Caco-2 (cell line): ENCODE data around the gene NR2C2. TPM values are rescaled to one million over a fixed set of nuclear protein-coding genes. Genes with fewer than 3 reads are reported as not detected.

ENCODE experiments used
- BruUV-seq: library from RNA; stranded (reverse); fragments of 400-500 nt; replicated peaks from 2 replicates; lab custom pipeline; 2021; lab: Mats Ljungman, UMichigan
- CTCF ChIA-PET: fragments of 300-600 bp; sonication (Branson Sonifier 250); formaldehyde crosslinking; loops from one replicate; lab custom pipeline; 2022; ENCODE audit warnings: antibody characterized with exemption; lab: Charles Lee
- POLR2A ChIA-PET: fragments of 300-600 bp; sonication (Branson Sonifier 250); formaldehyde crosslinking; loops from one replicate; lab custom pipeline; 2022; ENCODE audit warnings: antibody characterized with exemption; lab: Charles Lee
- DNase-seq, 2 experiments: peaks; one replicate each; pipeline versions ENCODE4 v3.0.0 to v3.0.0-alpha.2; 2020 to 2022
- H3K27me3 ChIP-seq: replicated peaks from 2 replicates; pipeline ENCODE4 v1.6.0; 2011; ENCODE audit warnings: low read length; ENCODE audit not compliant: control insufficient read depth, insufficient read depth
- H3K36me3 ChIP-seq: 2 replicates; pipeline ENCODE4 v1.5.1; 2011; ENCODE audit warnings: low read length; ENCODE audit not compliant: control insufficient read depth, insufficient read depth
- H3K4me1 ChIP-seq: fragments of 250-450 bp; sonication (Bioruptor Pico); 2 replicates; pipeline ENCODE4 v1.5.1; 2020; ENCODE audit warnings: mild to moderate bottlenecking
- H3K4me3 ChIP-seq: 2 replicates; pipeline ENCODE4 v1.5.1; 2011; ENCODE audit warnings: low read depth, mild to moderate bottlenecking, control low read depth, low read length
- H3K9me3 ChIP-seq: fragments of 250-450 bp; sonication (Bioruptor Pico); 2 replicates; pipeline ENCODE4 v1.5.1; 2020; ENCODE audit warnings: mild to moderate bottlenecking, moderate library complexity
- H3K27ac Mint-ChIP-seq: one replicate; pipeline ENCODE4 v1.8.0; 2022; ENCODE audit warnings: mixed read lengths; ENCODE audit not compliant: unreplicated experiment
- H3K27me3 Mint-ChIP-seq: one replicate; pipeline ENCODE4 v1.8.0; 2022; ENCODE audit warnings: mixed read lengths; ENCODE audit not compliant: insufficient read depth, unreplicated experiment
- H3K36me3 Mint-ChIP-seq: one replicate; pipeline ENCODE4 v1.8.0; 2022; ENCODE audit warnings: mild to moderate bottlenecking, mixed read lengths; ENCODE audit not compliant: insufficient read depth, unreplicated experiment
- H3K4me1 Mint-ChIP-seq: one replicate; pipeline ENCODE4 v1.8.0; 2022; ENCODE audit warnings: low read depth, mixed read lengths; ENCODE audit not compliant: unreplicated experiment
- H3K4me3 Mint-ChIP-seq: one replicate; pipeline ENCODE4 v1.8.0; 2022; ENCODE audit warnings: mild to moderate bottlenecking, moderate library complexity, mixed read lengths; ENCODE audit not compliant: unreplicated experiment
- H3K9me3 Mint-ChIP-seq: one replicate; pipeline ENCODE4 v1.8.0; 2022; ENCODE audit warnings: mixed read lengths; ENCODE audit not compliant: unreplicated experiment
- CTCF ChIP-seq, 2 experiments: fragments of 200-600 bp in 1 of 2; IDR thresholded peaks; 1 replicate in 1 of 2; 2 replicates in 1 of 2; pipeline versions ENCODE4 v1.5.1 to v1.8.0; 2011 to 2022; ENCODE audit warnings: antibody characterized with exemption in 1 of 2, control low read depth in 1 of 2, inconsistent platforms in 1 of 2, low read depth in 1 of 2, low read length in 1 of 2, mild to moderate bottlenecking in 1 of 2, moderate library complexity in 1 of 2; ENCODE audit not compliant: insufficient read depth in 1 of 2, severe bottlenecking in 1 of 2, unreplicated experiment in 1 of 2
- intact Hi-C: fragments of 100-400 bp; cut with micrococcal nuclease; formaldehyde crosslinking; loops from one replicate; pipeline ENCODE4 v1.10.0; 2022; ENCODE audit not compliant: unreplicated experiment
- total RNA-seq: library from RNA; stranded (reverse); gene quantifications from 2 replicates; pipeline ENCODE4 v1.2.3, GENCODE V29; 2022

The NR2C2 gene
- total RNA-seq, 1 experiment from 2014 or later: 37.0 TPM

GRCh38 chr3:14938954-14939353 is 8.4 kb upstream of the NR2C2 start:
- no peaks in the 10 kb centered on the region for H3K27me3 Mint-ChIP-seq
- no peak for TF ChIP-seq CTCF (IDR thresholded peaks at IDR 0.05; ENCODE audit: insufficient read depth in 1 of 2, low read depth in 1 of 2, low read length in 1 of 2, severe bottlenecking in 1 of 2, unreplicated experiment in 1 of 2)
- H3K36me3 Mint-ChIP-seq: no peaks in the 10 kb centered on the region
- Histone ChIP-seq H3K36me3 (no peaks in the 10 kb centered on the region), H3K27me3 (no peaks in the 10 kb centered on the region), H3K4me3 (no peak overlapping the region), H3K9me3 (no peaks in the 10 kb centered on the region), H3K4me1 (peaks cover 13% of the 10 kb centered on the region)
- no peak overlapping the region for H3K4me3 Mint-ChIP-seq
- H3K9me3 Mint-ChIP-seq: no peaks in the 10 kb centered on the region
- intact Hi-C loops: no loop called here
- POLR2A ChIA-PET: no interaction called here
- BruUV-seq: no TSS peak
- H3K27ac Mint-ChIP-seq: no peak overlapping the region
- CTCF ChIA-PET: interaction anchor here (0.7 kb wide), 1 partner anchor 560 kb away, joined by 9 read pairs; no protein-coding TSS in a partner anchor
- H3K4me1 Mint-ChIP-seq: no peaks in the 10 kb centered on the region
- no peak for DNase-seq

GRCh38 chr3:14941871-14942270 is 5.5 kb upstream of the NR2C2 start:
- peaks cover 12% of the 10 kb centered on the region for H3K36me3 Mint-ChIP-seq
- ChIA-PET CTCF (no interaction called here), POLR2A (no interaction called here)
- Histone ChIP-seq H3K36me3 (no peaks in the 10 kb centered on the region), H3K27me3 (no peaks in the 10 kb centered on the region), H3K4me3 (no peak overlapping the region), H3K9me3 (no peaks in the 10 kb centered on the region), H3K4me1 (peaks cover under 1% of the 10 kb centered on the region; the same call in 1 of the 2 replicates)
- TF ChIP-seq CTCF (IDR thresholded peaks at IDR 0.05; ENCODE audit: insufficient read depth in 1 of 2, low read depth in 1 of 2, low read length in 1 of 2, severe bottlenecking in 1 of 2, unreplicated experiment in 1 of 2): no peak
- no peak for DNase-seq
- H3K27me3 Mint-ChIP-seq: no peaks in the 10 kb centered on the region
- H3K4me1 Mint-ChIP-seq: no peaks in the 10 kb centered on the region
- H3K9me3 Mint-ChIP-seq: no peaks in the 10 kb centered on the region
- no peak overlapping the region for H3K27ac Mint-ChIP-seq
- BruUV-seq: no TSS peak
- intact Hi-C loops: loop anchor here (10.0 kb wide), 1 partner anchor 263 kb away; the partner anchor contains the start of gene CAPN7
- no peak overlapping the region for H3K4me3 Mint-ChIP-seq

- H3K36me3 ChIP-seq: no peaks in the 10 kb centered on the region
- H3K4me1 Mint-ChIP-seq: no peaks in the 10 kb centered on the region
- H3K27ac Mint-ChIP-seq: no peak overlapping the region
- no peaks in the 10 kb centered on the region for H3K4me1 ChIP-seq
- BruUV-seq: no TSS peak
- ChIA-PET POLR2A (no interaction called here), CTCF (no interaction called here)
- H3K4me3 Mint-ChIP-seq: no peak overlapping the region
- intact Hi-C loops: loop anchor here (10.0 kb wide), 1 partner anchor 262 kb away; the partner anchor contains the start of gene CAPN7
- H3K9me3 ChIP-seq: no peaks in the 10 kb centered on the region
- no peaks in the 10 kb centered on the region for H3K27me3 ChIP-seq
- no peak for TF ChIP-seq CTCF (IDR thresholded peaks at IDR 0.05; ENCODE audit: insufficient read depth in 1 of 2, low read depth in 1 of 2, low read length in 1 of 2, severe bottlenecking in 1 of 2, unreplicated experiment in 1 of 2)
- no peaks in the 10 kb centered on the region for H3K9me3 Mint-ChIP-seq
- no peaks in the 10 kb centered on the region for H3K27me3 Mint-ChIP-seq
- DNase-seq: no peak
- H3K36me3 Mint-ChIP-seq: peaks cover 21% of the 10 kb centered on the region
- no peak overlapping the region for H3K4me3 ChIP-seq
Observed at GRCh38 chr3:14943042-14943441, 4.3 kb upstream of the NR2C2 start.
